ENCODE data around the gene HOXA3.

GRCh38 chr7:27113991-27114769 lies 38.2 kb downstream of the HOXA3 start:
- TF ChIP-seq ZNF565 (CRISPR knock-in tag; conservative IDR thresholded peaks at IDR 0.05; ENCODE audit: low read depth) (no peak), ZNF70 (CRISPR knock-in tag; IDR thresholded peaks at IDR 0.05) (no peak), RARB (CRISPR knock-in tag; IDR thresholded peaks at IDR 0.05) (no peak), CREB5 (CRISPR knock-in tag; IDR thresholded peaks at IDR 0.05; ENCODE audit: low read depth) (no peak)
